Measurements from ENCODE around the gene TMEM209.

The TMEM209 gene

GRCh38 chr7:130118294-130118693, 86.9 kb downstream of the TMEM209 start:
- DNase-seq, result no peak

GRCh38 chr7:130114776-130115175, 90.4 kb downstream of the TMEM209 start:
- no peak for DNase-seq

Data from stimulated activated CD4-positive, alpha-beta T cell treated with anti-CD3 and anti-CD28 coated beads, Interleukin-4, amount 100 ng/mL, for 4 hours (primary cell).